NCI-H345 (cell line): ENCODE data around the gene ASTL.
"Not testable (repeated sequence)": the region's sequence is repeated elsewhere in the genome, so short reads cannot be mapped to it uniquely, and the experiment has no call there.

Experiments used
- DNase-seq: peaks from one replicate; lab custom pipeline; 2025; lab: John Stamatoyannopoulos, UW

Gene ASTL

DNA sequence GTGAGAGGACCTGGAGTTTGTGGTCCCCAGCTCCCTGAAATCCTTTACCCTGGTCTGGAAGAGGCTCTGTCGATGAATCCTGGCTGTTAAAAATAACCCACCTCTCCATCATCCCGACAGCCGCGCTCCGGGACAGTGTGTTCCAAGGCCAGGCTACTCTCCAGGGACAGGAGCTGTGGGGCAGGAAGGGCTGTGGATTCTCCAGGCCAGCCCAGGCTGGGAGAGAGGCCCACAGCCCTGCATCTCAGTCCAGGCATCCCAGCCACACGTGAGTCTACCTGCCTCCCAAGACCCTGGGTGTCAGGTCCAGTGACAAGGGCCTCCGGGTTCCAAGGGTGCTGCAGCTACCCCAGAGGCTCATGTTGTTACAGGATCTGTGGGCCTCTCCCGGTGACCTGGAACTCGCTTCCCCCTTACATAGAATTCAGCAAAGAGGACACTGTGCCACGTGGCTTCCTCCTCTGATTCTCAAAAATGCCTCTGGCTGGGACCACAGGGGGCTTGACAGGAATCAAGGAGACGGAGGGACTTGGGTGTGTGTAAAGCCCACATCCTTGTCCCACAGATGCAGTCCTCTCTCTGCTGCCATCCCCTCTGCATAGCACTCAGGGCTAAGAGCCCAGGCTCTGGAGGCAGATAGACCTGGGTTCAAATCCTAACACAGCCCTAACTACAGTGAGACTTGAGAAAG, 39.3 kb downstream of the ASTL start:
- no peak for DNase-seq

DNA sequence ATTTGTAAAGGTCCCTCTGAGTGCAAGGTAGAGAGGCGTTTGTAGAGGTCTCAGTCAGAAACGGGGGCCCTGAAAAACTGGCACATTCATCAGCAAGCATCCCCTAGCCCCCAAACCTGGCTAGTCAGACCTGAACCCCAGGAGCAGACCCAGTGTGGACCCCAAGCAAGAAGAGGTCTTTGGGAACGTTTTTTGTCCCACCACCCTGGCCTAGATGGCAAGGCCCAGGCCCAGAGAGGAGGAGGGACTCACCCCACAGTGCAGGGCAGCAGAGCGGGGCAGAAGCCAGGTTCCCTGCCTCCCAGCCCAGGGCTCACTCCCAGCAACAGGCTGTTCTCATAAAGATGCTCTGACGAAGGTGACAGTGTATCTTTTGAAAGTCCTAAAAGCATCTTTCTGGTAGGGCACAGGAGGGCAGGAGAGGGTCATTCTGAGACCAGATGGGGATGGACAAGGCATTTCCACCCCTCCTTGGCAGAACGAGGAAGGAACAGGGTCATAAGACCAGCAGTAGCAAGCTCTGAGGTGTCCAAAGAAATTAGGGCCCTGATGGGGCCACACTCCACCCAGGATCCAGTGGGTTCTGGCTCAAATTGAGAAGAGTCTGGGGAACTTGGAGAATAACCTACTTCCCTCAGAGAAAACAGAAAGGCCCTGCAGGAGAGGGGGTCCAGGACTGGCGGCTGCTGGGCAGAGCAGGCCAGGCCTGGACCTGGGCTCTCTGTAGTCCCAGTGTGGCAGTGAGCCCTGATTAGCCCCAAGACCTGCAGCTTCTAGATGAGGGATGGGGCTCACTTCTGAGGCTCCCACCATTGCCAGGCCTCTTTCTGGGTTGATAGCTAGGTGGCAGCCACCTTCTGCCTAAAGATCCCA, 40.1 kb downstream of the ASTL start:
- DNase-seq, result no peak

DNA sequence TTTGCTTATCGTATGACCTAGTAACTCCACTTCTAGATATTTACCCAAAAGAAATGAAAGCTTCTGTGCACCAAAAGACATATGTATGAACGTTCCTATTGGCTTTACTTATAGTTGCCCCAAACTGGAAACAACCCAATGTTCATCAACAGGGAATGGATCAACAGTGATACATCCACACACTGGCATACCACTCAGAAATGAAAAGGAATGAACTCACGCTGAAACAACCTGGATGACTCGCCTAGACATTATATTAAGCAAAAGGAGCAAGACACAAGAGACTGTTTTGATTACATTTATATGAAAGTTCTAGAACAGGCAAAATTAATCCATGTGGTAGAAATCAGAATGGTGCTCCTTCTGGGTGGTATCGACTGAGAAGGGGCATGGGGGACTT, 40.9 kb downstream of the ASTL start:
- DNase-seq, result no peak

DNA sequence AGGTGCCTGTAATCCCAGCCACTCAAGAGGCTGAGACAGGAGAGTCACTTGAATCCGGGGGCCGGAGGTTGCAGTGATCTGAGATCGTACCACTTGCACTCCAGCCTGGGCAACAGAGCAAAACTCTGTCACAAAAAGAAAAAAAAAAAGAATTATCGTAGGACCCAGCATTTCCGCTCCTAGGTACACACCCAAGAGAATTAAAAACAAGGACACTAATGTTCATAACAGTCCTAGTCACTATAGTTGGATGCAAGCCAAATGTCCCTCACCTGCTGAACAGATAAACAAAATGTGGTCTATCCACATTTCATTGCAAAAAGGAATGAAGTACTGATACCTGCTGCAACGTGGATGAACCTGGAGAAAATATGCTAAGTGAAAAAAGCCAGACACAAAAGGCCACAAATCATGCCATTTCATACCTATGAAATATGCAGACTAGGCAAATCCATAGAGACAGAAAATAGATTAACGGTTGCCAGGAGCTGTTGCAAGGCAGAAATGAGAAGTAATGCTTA, 43.1 kb downstream of the ASTL start:
- peak; percentile 41 for DNase-seq

DNA sequence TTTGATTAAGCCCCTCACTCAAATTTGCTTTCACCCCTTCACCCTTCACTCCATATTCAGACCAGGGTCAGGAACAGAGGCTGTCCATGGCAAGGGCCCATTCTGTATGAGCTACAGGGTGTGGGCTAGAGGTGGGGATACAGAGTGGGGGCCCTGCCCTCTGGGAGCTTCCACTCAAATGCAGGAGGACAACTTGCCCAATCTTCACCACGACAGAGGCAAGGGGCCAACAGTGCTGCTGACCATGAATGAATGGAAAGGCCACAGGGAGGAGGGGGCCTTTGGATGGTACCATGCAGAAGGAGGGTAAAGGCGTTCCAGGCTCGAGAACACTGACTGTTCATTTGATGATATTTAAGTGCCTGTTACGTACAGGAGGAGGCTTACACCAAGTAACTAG, 44.8 kb downstream of the ASTL start:
- DNase-seq, result no peak

DNA sequence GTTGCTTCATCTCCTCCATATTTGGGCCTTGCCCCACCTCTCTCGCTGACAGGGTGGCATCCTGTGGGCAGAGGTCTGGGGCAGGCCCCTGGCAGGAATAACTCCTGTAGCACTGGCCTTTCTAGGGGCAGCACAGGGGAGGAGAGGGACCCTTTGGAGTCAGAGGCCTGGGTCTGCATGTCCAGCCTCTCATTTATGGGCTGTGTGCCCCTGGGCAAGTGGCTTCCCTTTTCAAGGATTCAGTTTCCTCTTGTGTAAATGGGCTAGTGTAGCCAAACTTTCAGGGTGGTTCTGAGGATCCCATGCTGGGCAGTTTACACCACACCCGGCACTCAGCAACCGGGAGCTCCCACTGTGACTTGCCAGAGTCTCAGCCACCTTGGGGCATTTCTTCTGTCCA, 45.4 kb downstream of the ASTL start:
- DNase-seq, result no peak

DNA sequence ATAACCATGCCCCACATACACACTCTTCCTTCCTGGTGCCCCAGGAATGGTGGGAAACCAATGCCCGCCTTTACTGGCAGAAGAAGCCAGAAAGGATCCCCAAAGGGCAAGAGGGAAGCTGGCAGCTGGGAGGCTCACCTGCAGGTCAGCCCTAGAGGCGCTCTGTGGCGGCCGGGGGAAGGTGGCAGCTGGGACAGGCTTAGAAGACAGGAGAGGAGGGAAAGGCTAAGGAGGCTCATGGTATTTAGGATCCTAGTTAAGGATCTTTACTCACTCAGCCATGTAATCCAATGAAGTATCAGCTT, 45.8 kb downstream of the ASTL start:
- no peak for DNase-seq

DNA sequence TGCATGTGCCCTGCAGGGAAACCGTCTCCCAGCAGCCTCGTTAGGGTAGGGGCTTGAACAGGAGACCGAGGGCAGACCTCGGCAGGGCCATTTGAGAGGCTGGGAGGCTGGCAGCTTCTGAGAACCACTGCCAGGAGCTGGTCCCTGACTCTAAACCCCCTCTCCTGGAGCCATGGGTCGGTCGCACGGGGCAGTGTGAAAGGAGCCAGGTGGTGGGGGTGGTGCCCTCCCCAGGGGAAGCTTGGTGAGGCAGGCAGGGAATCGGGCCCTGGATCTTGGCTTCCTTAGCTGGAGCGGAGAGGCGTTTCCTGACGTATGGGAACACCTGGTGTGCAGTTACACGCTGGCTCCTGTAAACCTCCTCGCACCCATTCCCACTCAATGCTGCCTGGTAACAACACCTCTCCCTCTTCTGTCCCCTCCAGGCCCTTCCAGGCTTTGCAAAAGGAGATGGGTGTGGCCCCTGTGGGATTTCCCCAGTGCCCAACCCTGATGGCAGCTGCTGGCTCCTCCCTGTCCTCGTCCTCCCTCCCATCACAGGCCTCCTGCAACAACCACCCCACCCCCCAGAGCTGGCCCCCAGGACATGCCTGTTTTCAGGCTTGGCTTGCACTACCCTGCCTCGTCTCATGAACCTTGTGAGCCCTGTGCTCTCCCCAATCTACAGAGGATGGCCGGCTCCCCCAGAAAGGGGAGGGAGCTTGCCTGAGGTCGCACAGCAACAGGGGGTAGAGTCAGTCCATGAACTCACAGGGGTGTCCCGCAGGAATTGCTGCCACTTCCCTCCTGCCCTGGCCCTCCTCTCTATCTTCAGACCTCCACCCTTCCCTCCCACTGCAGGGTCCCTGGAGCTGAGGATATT, 46.4 kb downstream of the ASTL start:
- DNase-seq, result peak; percentile 76

DNA sequence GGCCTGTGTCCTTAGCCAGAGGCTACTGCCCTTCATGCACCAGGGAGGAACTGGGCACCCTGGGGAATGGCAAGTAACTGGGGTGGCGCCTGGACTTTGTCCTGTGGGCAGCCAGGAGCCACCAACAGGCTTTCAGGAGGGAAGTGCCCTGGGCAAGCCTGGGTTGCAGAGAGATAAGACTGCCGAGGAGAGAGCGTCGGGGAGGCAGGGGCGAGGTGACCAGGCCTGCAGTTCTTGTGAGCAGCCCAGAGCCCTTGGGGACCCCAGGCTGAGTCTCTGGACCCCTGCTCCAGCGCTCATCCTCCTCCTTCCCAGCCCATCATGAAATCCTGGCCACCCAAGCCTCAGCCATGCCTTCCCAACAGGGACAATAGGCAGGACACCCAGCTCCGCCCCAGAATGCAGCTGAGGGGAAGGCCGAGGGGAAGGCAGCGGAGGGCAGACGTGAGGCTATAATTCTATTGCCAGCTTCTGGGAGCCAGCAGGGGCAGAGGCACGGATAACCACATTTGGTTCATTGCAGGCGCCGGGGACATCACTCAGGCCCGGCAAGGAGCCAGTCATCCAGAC, 47.1 kb downstream of the ASTL start:
- no peak for DNase-seq

DNA sequence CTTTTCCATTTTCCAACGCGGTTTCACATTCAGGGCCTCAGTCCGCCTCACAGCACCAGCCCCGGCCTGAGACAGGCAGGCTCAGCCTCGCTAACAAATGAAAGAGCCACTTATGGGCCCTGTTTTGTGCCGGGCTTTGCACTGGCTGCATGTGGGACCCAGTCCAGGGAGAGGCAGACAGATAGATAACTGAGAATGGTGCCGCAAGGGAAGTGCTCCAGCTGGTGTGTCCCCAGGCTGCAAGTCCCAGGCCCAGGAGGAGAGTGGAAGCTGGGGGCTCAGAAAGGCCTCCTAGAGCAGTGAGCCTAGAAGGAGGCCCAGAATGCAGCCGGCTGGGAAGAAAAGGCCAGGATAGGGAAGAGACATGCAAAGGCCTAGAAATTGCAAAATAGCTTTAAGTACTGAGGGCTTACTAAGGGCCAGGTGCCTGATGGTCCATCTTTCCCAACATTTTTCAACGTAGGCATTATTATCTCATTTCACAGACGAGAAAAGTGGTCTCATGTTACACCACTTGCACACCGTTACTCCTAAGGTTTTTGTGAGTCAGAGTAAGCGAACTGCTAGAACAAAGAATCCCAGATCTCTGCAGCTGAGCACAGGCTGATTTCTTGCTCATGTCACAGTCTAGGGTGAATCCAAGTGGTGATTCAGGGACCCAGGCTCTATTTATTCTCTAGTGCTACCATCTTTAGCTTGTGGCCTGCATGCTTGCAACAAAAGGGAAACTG, 47.9 kb downstream of the ASTL start:
- no peak for DNase-seq

DNA sequence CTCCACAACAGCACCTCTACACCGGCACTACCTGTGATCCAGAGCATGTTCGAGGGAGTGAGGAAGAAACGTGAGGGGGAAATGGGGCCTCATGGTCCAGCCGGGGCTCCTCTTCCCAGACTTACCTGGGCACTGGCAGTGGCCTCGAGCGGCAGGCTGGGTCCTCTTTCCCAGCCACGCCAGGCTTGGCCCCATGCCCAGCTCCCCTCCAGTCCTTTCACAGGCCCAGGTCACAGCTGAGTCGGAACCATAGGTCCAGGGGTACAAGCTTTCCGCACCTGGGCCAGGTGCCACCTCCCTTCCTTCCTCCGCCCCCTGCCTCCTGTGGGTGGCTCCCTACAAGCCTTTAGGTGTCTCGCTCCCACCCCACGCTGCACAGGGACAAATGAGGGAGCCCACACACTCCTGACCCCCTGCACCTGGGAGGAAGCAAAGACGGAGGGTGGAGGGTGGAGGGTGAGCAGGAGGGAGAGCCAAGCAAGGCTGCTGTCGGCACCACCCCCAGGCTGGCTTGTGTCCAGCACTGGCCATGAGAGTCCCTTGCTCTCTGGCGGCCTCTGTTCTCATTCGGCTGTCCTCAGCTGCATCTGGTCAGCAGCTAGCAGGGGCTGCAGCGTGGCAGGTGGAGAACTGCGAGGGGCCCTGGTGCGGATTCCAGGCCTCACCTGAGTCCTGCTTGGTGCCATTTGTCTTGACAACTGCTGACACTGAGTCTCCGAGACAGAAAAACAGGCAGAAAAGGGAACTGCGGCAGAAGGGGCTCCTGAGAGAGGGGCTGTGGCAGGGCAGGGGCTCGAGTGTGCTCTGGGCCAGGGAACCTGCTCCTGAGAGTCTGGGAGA, 48.7 kb downstream of the ASTL start:
- no peak for DNase-seq

DNA sequence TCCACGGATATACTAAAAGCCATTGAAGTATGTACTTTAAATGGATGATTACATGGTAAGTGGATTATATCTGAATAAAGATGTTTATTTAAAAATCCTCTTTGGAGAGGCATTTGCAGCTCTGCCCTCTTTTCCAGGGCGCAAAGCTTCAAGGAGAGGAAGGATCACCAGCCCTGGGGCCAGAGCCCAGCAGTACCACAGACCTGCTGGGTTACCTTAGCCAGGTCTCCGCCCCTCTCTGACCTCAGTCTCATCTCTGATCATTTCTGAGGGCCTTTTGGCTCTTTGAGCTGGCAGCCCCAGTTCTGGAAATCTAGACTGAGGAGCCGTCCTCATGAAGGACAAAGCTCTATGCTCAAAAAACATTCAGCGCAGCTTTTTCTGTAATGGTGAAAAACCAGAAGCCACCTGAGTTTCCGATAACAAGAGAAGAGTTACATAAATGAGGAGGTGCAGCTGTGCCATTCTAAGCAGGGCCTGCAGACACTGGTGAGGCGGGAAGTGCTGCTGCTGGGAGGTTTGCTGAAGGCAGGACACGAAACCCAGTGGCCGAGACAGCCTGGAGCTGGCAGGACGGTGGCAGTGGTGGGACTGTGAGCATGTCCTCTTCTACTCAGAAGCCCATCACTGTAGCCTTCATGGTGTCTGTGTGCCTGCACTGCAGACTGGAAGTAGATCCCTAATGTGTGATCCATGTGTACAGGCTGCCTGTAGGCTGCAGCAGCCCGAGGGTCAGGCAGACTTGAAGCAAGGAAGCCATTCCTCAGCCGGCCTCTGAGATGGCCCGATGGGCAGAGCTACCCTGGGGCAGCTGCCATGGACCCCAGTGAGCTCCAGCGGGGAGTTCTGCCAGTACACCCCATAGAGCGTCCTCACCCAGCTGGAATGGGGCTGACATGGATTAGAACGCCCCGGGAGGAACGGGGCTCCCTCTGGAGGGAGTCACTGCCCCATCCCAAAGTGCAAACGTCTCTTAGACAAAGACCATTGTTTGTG, 49.7 kb downstream of the ASTL start:
- DNase-seq, result no peak

DNA sequence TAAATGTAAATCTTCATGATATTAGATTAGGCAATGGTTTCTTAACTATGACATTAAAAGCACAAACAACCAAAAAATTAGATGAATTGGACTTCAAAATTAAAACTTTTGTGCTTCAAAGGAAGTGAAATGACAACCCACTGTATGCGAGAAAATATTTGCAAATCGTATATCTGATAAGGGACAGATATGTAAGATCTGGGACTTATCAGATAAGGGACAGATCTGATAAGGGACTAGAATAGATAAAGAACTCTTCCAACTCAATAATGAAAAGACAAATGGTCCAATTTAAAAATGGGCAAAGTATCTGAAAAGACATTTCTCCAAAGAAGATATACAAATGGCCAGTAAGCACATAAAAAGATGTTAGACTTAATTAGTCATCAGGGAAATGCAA, 51.2 kb downstream of the ASTL start:
- no peak for DNase-seq

DNA sequence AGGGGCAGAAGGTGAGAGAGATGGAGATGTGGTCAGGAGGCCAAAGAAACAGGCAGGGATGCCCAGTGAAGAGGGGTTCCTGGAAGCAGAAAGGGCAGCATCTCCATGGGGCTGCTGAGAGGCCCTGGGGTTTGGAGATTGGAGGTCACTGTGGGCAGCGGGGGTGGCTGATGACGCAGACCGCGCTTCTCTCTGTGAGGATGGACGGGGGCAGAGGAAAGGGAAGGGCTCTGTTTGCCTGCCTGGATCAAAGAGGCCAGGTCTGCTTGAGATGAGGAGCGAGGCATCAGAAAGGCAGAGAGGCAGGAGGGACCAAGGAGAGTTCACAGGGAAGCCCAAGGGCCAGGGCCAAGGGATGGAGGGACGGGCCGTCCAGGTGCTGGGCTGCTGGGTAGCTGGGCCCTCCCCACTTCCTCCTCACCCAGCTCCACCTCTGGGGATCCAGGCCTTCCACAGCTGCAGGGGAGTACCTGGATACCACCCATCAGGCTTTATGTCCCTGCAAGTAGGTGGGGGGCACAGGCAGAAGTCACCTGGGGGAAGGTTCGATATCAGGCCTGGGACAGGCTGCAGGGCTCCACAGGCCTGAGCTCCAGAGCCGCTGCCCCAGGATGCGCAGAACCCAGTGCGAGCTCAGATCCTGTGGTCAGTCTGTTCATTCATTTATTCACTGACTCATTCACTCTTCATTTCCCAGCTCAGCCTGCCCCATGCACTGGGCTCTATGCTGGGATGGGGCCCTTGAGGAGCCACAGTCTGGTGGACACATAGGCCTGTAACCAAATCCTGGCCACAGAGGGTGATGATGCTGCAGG, 52.6 kb downstream of the ASTL start:
- no peak for DNase-seq

DNA sequence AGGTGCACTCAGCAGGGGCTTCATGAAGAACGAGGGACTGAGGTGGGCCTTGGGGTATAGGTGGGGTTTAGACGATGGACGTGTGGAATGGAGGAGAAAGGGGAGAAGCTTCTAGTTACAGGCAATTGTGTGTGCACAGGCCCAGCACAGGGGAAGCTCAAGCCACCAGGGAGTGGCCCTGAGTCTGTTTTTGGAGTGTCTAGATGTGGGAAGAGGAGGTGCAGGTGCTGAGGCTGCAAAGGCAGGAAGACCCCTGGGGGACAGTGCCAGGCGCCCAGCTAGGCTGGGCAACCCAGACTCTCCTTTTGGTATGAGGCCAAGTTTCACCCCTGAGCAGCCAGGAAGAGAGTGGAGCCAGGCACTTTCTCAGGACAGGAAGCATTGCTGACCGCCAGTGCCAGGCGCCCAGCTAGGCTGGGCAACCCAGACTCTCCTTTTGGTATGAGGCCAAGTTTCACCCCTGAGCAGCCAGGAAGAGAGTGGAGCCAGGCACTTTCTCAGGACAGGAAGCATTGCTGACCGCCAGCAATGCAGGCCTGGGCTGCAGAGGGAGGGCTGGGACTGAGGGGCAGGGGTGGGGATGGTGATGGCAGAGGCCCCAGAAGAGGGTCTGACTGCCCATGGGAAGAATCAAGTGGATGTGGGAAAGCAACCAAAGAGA, 53.3 kb downstream of the ASTL start:
- DNase-seq, result not testable (repeated sequence)

DNA sequence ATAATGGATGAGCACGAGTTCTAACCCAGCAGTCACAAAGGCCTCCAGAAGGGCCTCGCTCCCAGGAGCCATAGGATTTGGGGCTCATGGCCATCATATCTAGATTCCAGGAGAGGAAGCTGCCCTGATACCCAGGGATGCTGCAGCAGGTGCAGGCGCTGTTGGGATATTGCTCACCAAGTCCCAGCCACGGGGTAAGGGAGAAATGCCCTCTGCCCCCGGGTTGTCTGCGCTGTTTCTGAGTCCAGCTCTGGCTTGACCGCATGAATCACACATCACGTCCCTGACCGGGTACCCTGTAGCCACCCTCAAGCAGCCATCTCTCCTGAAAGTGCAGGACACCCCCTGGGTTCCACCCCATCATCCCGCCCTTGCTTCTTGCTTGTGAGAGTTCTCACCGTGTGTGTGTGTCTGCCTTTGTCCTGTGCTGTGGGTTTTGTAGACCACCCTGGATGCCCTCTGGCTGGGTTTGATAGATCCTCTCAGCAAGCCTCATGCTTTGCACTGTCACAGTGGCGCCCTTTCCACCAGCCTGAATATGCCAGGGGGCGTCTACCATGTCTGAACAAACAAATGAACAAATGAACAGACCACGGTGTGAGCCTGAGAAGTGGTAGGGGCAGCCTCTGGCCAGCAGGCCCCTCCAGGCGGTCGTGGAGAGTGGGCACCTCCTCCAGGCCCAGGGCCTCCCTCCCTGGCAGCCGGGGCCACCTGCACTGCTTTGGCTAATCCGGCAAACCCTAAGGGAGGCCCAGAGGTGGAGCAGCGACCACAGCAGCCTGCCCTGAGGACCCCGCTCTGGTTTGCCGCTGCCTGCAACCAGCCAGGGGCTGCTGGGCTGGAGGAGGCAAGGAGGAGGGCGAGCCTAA, 54.1 kb downstream of the ASTL start:
- peak; percentile 12 for DNase-seq
